Effector memory CD4-positive, alpha-beta T cell (primary cell): ENCODE data around the gene SDHAF2.

Source experiments
- DNase-seq, 3 donors: peaks; one replicate each; pipeline ENCODE4 v3.0.0-alpha.2; 2020
- H3K27ac ChIP-seq: 2 replicates; pipeline ENCODE4 v1.7.0; 2013; ENCODE audit warnings: mild to moderate bottlenecking, low read length, moderate library complexity; ENCODE audit not compliant: insufficient read depth, poor library complexity, severe bottlenecking
- H3K27me3 ChIP-seq: replicated peaks from 2 replicates; pipeline ENCODE4 v1.7.0; 2013; ENCODE audit warnings: mild to moderate bottlenecking, low read length; ENCODE audit not compliant: insufficient read depth, control insufficient read depth, poor library complexity, severe bottlenecking
- H3K36me3 ChIP-seq: 2 replicates; pipeline ENCODE4 v1.7.0; 2013; ENCODE audit warnings: mild to moderate bottlenecking, low read length, moderate library complexity; ENCODE audit not compliant: control insufficient read depth, insufficient read depth
- H3K4me1 ChIP-seq: 2 replicates; pipeline ENCODE4 v1.7.0; 2013; ENCODE audit warnings: low read length, mild to moderate bottlenecking; ENCODE audit not compliant: control insufficient read depth, insufficient read depth, poor library complexity, severe bottlenecking
- H3K4me3 ChIP-seq: 2 replicates; pipeline ENCODE4 v1.7.0; 2013; ENCODE audit warnings: low read length, low read depth, mild to moderate bottlenecking; ENCODE audit not compliant: insufficient read depth, poor library complexity, severe bottlenecking
- H3K9me3 ChIP-seq: 2 replicates; pipeline ENCODE4 v1.7.0; 2013; ENCODE audit warnings: mild to moderate bottlenecking, low read length, moderate library complexity; ENCODE audit not compliant: control insufficient read depth

SDHAF2 gene

GRCh38 chr11:61404103-61404502, 25.8 kb upstream of the SDHAF2 start:
- Histone ChIP-seq H3K27me3 (no peaks in the 10 kb centered on the region), H3K9me3 (no peaks in the 10 kb centered on the region), H3K4me1 (no peaks in the 10 kb centered on the region), H3K36me3 (peaks cover 59% of the 10 kb centered on the region), H3K4me3 (no peak overlapping the region), H3K27ac (no peak overlapping the region)
- no peak for DNase-seq

- H3K36me3 ChIP-seq = peaks cover 61% of the 10 kb centered on the region
- no peaks in the 10 kb centered on the region for H3K4me1 ChIP-seq
- H3K4me3 ChIP-seq = no peak overlapping the region
- no peaks in the 10 kb centered on the region for H3K27me3 ChIP-seq
- no peaks in the 10 kb centered on the region for H3K9me3 ChIP-seq
- no peak for DNase-seq
- H3K27ac ChIP-seq = no peak overlapping the region
Measured at GRCh38 chr11:61404641-61405040, 25.3 kb upstream of the SDHAF2 start.

- Histone ChIP-seq H3K4me3 (no peak overlapping the region), H3K36me3 (peaks cover 76% of the 10 kb centered on the region), H3K27ac (no peak overlapping the region), H3K4me1 (no peaks in the 10 kb centered on the region), H3K27me3 (no peaks in the 10 kb centered on the region), H3K9me3 (no peaks in the 10 kb centered on the region)
- DNase-seq = no peak
Measured at GRCh38 chr11:61406067-61406466, 23.9 kb upstream of the SDHAF2 start.

- Histone ChIP-seq H3K9me3 (no peaks in the 10 kb centered on the region), H3K4me3 (no peak overlapping the region), H3K27ac (no peak overlapping the region), H3K27me3 (no peaks in the 10 kb centered on the region), H3K4me1 (no peaks in the 10 kb centered on the region), H3K36me3 (peaks cover 84% of the 10 kb centered on the region)
- DNase-seq = no peak
Measured at GRCh38 chr11:61406991-61407728, 22.8 kb upstream of the SDHAF2 start.

GRCh38 chr11:61411589-61411988, 18.3 kb upstream of the SDHAF2 start:
- no peaks in the 10 kb centered on the region for H3K4me1 ChIP-seq
- no peak for DNase-seq
- no peaks in the 10 kb centered on the region for H3K9me3 ChIP-seq
- H3K27me3 ChIP-seq = no peaks in the 10 kb centered on the region
- H3K27ac ChIP-seq = no peak overlapping the region
- H3K4me3 ChIP-seq = no peak overlapping the region
- peaks cover 87% of the 10 kb centered on the region for H3K36me3 ChIP-seq

- Histone ChIP-seq H3K27ac (no peak overlapping the region), H3K36me3 (peaks cover 87% of the 10 kb centered on the region), H3K9me3 (no peaks in the 10 kb centered on the region), H3K27me3 (no peaks in the 10 kb centered on the region), H3K4me3 (no peak overlapping the region), H3K4me1 (no peaks in the 10 kb centered on the region)
- no peak for DNase-seq
Measured at GRCh38 chr11:61413496-61413895, 16.4 kb upstream of the SDHAF2 start.

- H3K4me3 ChIP-seq = no peak overlapping the region
- no peak for DNase-seq
- H3K27me3 ChIP-seq = no peaks in the 10 kb centered on the region
- no peaks in the 10 kb centered on the region for H3K9me3 ChIP-seq
- no peaks in the 10 kb centered on the region for H3K4me1 ChIP-seq
- peaks cover 87% of the 10 kb centered on the region for H3K36me3 ChIP-seq
- H3K27ac ChIP-seq = no peak overlapping the region
Measured at GRCh38 chr11:61414547-61414946, 15.4 kb upstream of the SDHAF2 start.

GRCh38 chr11:61415381-61415780, 14.5 kb upstream of the SDHAF2 start:
- Histone ChIP-seq H3K4me3 (no peak overlapping the region), H3K27ac (no peak overlapping the region), H3K4me1 (no peaks in the 10 kb centered on the region), H3K36me3 (peaks cover 87% of the 10 kb centered on the region), H3K9me3 (no peaks in the 10 kb centered on the region), H3K27me3 (no peaks in the 10 kb centered on the region)
- DNase-seq = no peak

- H3K4me3 ChIP-seq = no peak overlapping the region
- H3K4me1 ChIP-seq = no peaks in the 10 kb centered on the region
- peaks cover 85% of the 10 kb centered on the region for H3K36me3 ChIP-seq
- H3K27me3 ChIP-seq = no peaks in the 10 kb centered on the region
- H3K9me3 ChIP-seq = no peaks in the 10 kb centered on the region
- H3K27ac ChIP-seq = no peak overlapping the region
- DNase-seq = no peak
Measured at GRCh38 chr11:61416941-61417340, 13.0 kb upstream of the SDHAF2 start.

GRCh38 chr11:61417670-61418069, 12.3 kb upstream of the SDHAF2 start:
- peaks cover 84% of the 10 kb centered on the region for H3K36me3 ChIP-seq
- no peak for DNase-seq
- no peak overlapping the region for H3K27ac ChIP-seq

More at GRCh38 chr11:61417670-61418069, 12.3 kb upstream of the SDHAF2 start:
- no peak overlapping the region for H3K4me3 ChIP-seq
- H3K27me3 ChIP-seq = no peaks in the 10 kb centered on the region
- H3K4me1 ChIP-seq = no peaks in the 10 kb centered on the region
- H3K9me3 ChIP-seq = no peaks in the 10 kb centered on the region
